ENCODE results near the gene EMX1.

- TF ChIP-seq CTCF (IDR thresholded peaks at IDR 0.05) (no peak), POLR2A (IDR thresholded peaks at IDR 0.05) (no peak), EP300 (IDR thresholded peaks at IDR 0.05) (no peak), POLR2AphosphoS5 (IDR thresholded peaks at IDR 0.05) (no peak)
Observed at GRCh38 chr2:72927619-72928550, 10.6 kb downstream of the EMX1 start.
